ENCODE results near the gene ANKUB1. TPM values are rescaled to one million over a fixed set of nuclear protein-coding genes. Genes with fewer than 3 reads are reported as not detected.

The ANKUB1 gene
- total RNA-seq, 6 experiments from 2014 or later: not detected

- 93% methylated on average over 3 of the region's 3 CpGs for WGBS (ENCODE audit: insufficient coverage, low coverage, low lambda C conversion rate, missing lambda C conversion rate)
- Histone ChIP-seq H3K4me3 (no peak overlapping the region), H3K27me3 (no peaks in the 10 kb centered on the region), H3K27ac (peak overlapping the region in 1 of 3 donors; percentile 13), H3K4me1 (peaks cover 0 to 27% (median 10%) of the 10 kb centered on the region in 4 donors), H3K9me3 (no peaks in the 10 kb centered on the region), H3K36me3 (no peaks in the 10 kb centered on the region)
- no peak for ATAC-seq
- DNase-seq: no peak
- intact Hi-C loops (cut with DNase I): no loop called here
- TF ChIP-seq POLR2A (IDR thresholded peaks at IDR 0.05): no peak
- TF ChIP-seq CTCF (IDR thresholded peaks at IDR 0.05): no peak
Observed at GRCh38 chr3:149815728-149816127, 23.4 kb upstream of the ANKUB1 start.

GRCh38 chr3:149815321-149815720 lies 23.0 kb upstream of the ANKUB1 start:
- Histone ChIP-seq H3K4me3 (no peak overlapping the region), H3K36me3 (no peaks in the 10 kb centered on the region), H3K27ac (peak overlapping the region in 1 of 3 donors; percentile 98), H3K4me1 (peaks cover 0 to 23% (median 8%) of the 10 kb centered on the region in 4 donors), H3K9me3 (no peaks in the 10 kb centered on the region), H3K27me3 (no peaks in the 10 kb centered on the region)
- ATAC-seq (no peak), DNase-seq (no peak)
- intact Hi-C loops (cut with DNase I): no loop called here
- WGBS (ENCODE audit: insufficient coverage, low coverage, low lambda C conversion rate, missing lambda C conversion rate): 68% methylated on average over 1 of the region's 1 CpG
- TF ChIP-seq CTCF (IDR thresholded peaks at IDR 0.05) (no peak), POLR2A (IDR thresholded peaks at IDR 0.05) (no peak)

- Histone ChIP-seq H3K4me3 (peak overlapping the region; percentile 59 to 80 (median 79)), H3K4me1 (peaks cover 0 to 22% (median 8%) of the 10 kb centered on the region in 4 donors), H3K27me3 (no peaks in the 10 kb centered on the region), H3K9me3 (no peaks in the 10 kb centered on the region), H3K27ac (peak overlapping the region; percentile 96 to 98 (median 97)), H3K36me3 (no peaks in the 10 kb centered on the region)
- 0% methylated on average over 17 of the region's 29 CpGs for WGBS (ENCODE audit: insufficient coverage, low coverage, low lambda C conversion rate, missing lambda C conversion rate)
- TF ChIP-seq POLR2A (IDR thresholded peaks at IDR 0.05): no peak
- TF ChIP-seq CTCF (IDR thresholded peaks at IDR 0.05): no peak
- DNase-seq: peak in 1 of 3 donors; percentile 22
- intact Hi-C loops (cut with DNase I): no loop called here
- ATAC-seq: peak; percentile 4 to 27 (median 6)
Observed at GRCh38 chr3:149813367-149814281, 21.3 kb upstream of the ANKUB1 start.

GRCh38 chr3:149812606-149813366 lies 20.4 kb upstream of the ANKUB1 start, which contains the start of gene RNF13:
Gene RNF13, plus strand, starts transcription at chr3:149813215. Its CDS starts 32,812 bp downstream, at chr3:149846027.
- TF ChIP-seq CTCF (IDR thresholded peaks at IDR 0.05) (no peak), POLR2A (IDR thresholded peaks at IDR 0.05) (peak; percentile 88)
- H3K27me3 ChIP-seq: no peaks in the 10 kb centered on the region
- intact Hi-C loops (cut with DNase I): no loop called here
- H3K9me3 ChIP-seq: no peaks in the 10 kb centered on the region
- DNase-seq: peak; percentile 96 to 98 (median 98)
- H3K4me3 ChIP-seq: peak within 1 kb of the TSS; percentile 59 to 80 (median 79)
- peak within 1 kb of the TSS; percentile 96 to 98 (median 97) for H3K27ac ChIP-seq
- no peaks in the 10 kb centered on the region for H3K36me3 ChIP-seq
- H3K4me1 ChIP-seq: peaks cover 0 to 22% (median 8%) of the 10 kb centered on the region in 4 donors
- 0% methylated on average over 24 of the region's 56 CpGs for WGBS (ENCODE audit: insufficient coverage, low coverage, low lambda C conversion rate, missing lambda C conversion rate)
- peak; percentile 90 to 97 (median 93) for ATAC-seq

Measured in right lobe of liver (tissue), 6 donors.